GM12878 (cell line): ENCODE data around the gene MBNL1. TPM values are rescaled to one million over a fixed set of nuclear protein-coding genes. Genes with fewer than 3 reads are reported as not detected.

Experiments used
- CBX3 ChIP-seq: fragments of 200-600 bp; sonication (generic); IDR thresholded peaks from 2 replicates; pipeline ENCODE4 v1.6.1; 2016; ENCODE audit warnings: low read depth, borderline replicate concordance
- EP300 ChIP-seq, 2 experiments: fragments of 150-350 bp in 1 of 2; IDR thresholded peaks; 2 replicates each; pipeline ENCODE4 v1.6.1; 2011 to 2012; ENCODE audit warnings: low read depth in 2 of 2, low read length in 2 of 2, borderline replicate concordance in 1 of 2, improper control_type of control experiment in 1 of 2, inconsistent platforms in 1 of 2; ENCODE audit not compliant: control insufficient read depth in 1 of 2
- ESRRA ChIP-seq: IDR thresholded peaks from 2 replicates; pipeline ENCODE4 v1.6.1; 2012; ENCODE audit warnings: mild to moderate bottlenecking, low read length, improper control_type of control experiment
- GATAD2B ChIP-seq: fragments of 450-650 bp; conservative IDR thresholded peaks from 2 replicates; pipeline ENCODE4 v1.6.1; 2017; ENCODE audit warnings: low read depth, mild to moderate bottlenecking, moderate library complexity
- NFXL1 ChIP-seq: fragments of 450-650 bp; IDR thresholded peaks from 2 replicates; pipeline ENCODE4 v1.6.1; 2017; ENCODE audit warnings: antibody characterized with exemption, mild to moderate bottlenecking, borderline replicate concordance
- TAF1 ChIP-seq: IDR thresholded peaks from 2 replicates; pipeline ENCODE4 v1.6.1; 2011; ENCODE audit warnings: mild to moderate bottlenecking, low read depth, low read length, borderline replicate concordance
- TBL1XR1 ChIP-seq: IDR thresholded peaks from 2 replicates; pipeline ENCODE4 v1.6.1; 2012; ENCODE audit warnings: low read depth, low read length, improper control_type of control experiment
- ZBTB4 ChIP-seq: fragments of 450-650 bp; formaldehyde crosslinking; IDR thresholded peaks from 2 replicates; pipeline ENCODE4 v1.4.0; 2022; ENCODE audit warnings: mild to moderate bottlenecking, moderate library complexity
- ZNF592 ChIP-seq: fragments of 450-650 bp; IDR thresholded peaks from 2 replicates; pipeline ENCODE4 v1.6.1; 2017; ENCODE audit warnings: mild to moderate bottlenecking, moderate library complexity
- ZNF687 ChIP-seq: fragments of 450-650 bp; IDR thresholded peaks from 2 replicates; pipeline ENCODE4 v1.6.1; 2017; ENCODE audit warnings: mild to moderate bottlenecking, moderate library complexity
- ZSCAN29 ChIP-seq: fragments of 450-650 bp; IDR thresholded peaks from 2 replicates; pipeline ENCODE4 v1.6.1; 2017; ENCODE audit warnings: mild to moderate bottlenecking, moderate library complexity
- polyA plus RNA-seq, 11 experiments: library from polyadenylated mRNA; depleted of rRNA in 4 of 11; unstranded in 6 of 11; stranded (reverse) in 5 of 11; fragments of >200 nt; fragmentation: Nextera tagmentation in 4 of 11; fragmentation: Illumina TruSeq in 1 of 11; extraction: Ambion mirVana in 4 of 11; extraction: Trizol in 1 of 11; gene quantifications; 1 replicate in 1 of 11; 2 replicates in 10 of 11; pipeline versions ENCODE4 v1.2.1 to v1.2.3, GENCODE V29; 2011 to 2016; ENCODE audit warnings: inconsistent platforms in 2 of 11, missing spikeins in 2 of 11, low read depth in 1 of 11
- total RNA-seq, 4 experiments: library from RNA; depleted of rRNA in 3 of 4; stranded (reverse); fragments of >200 nt in 3 of 4; fragmentation: Illumina TruSeq in 1 of 4; extraction: Trizol in 1 of 4; gene quantifications; 2 replicates each; pipeline versions ENCODE4 v1.2.1 to v1.2.3, GENCODE V29; 2013 to 2021

Gene MBNL1
- total and polyA plus RNA-seq, 10 of the 15 experiments (the other 5 are each of a cell fraction or from before 2014, with no cell fraction given), result 59.6 to 337 (median 143) TPM

- TF ChIP-seq ZNF687 (no peak), EP300 (IDR thresholded peaks at IDR 0.05; ENCODE audit: borderline replicate concordance in 1 of 2, control insufficient read depth in 1 of 2, low read depth in 2 of 2, low read length in 2 of 2) (no peak), ZBTB4 (CRISPR knock-in tag) (no peak), CBX3 (no peak), ESRRA (no peak), GATAD2B (no peak), NFXL1 (no peak), TBL1XR1 (no peak), TAF1 (no peak), ZSCAN29 (no peak), ZNF592 (no peak)
Measured at GRCh38 chr3:152384412-152384811, 115.7 kb downstream of the MBNL1 start (continued).
